ENCODE measurements around the gene HSD17B2. TPM values are rescaled to one million over a fixed set of nuclear protein-coding genes. Genes with fewer than 3 reads are reported as not detected.
"Not testable (repeated sequence)": the region's sequence is repeated elsewhere in the genome, so short reads cannot be mapped to it uniquely, and the experiment has no call there.

HSD17B2 gene
- polyA plus RNA-seq, 1 experiment: 0.60 TPM

DNA sequence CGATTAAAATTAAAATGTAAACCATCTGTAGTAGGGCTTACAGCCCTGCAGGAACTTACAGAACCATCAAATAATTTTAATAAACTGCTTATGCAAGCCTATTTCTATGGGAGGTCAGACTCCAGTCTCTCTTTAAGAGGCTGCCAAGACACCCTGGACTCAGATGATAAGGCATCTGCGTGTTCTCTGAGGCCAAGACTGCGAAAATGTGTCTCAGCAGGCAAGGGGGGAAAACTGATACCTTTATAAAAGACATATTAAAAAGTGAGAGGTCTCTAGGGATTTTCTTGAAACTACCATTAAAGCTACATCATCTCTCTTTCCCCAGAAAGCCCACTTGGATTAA lies 102.7 kb downstream of the HSD17B2 start:
- ChIA-PET CTCF (interaction anchor here (1.7 kb wide), 1 partner anchor 23 kb away, joined by 3 read pairs; no protein-coding TSS in a partner anchor), POLR2A (no interaction called here)
- TF ChIP-seq CTCF (IDR thresholded peaks at IDR 0.05; ENCODE audit: insufficient read depth, low read depth, low read length): no peak
- no peaks in the 10 kb centered on the region for H3K36me3 ChIP-seq (ENCODE audit: control insufficient read depth, insufficient read depth, low read length)
- H3K4me3 ChIP-seq (ENCODE audit: low read depth, low read length): no peak overlapping the region
- no peak for DNase-seq (ENCODE audit: low read depth)
- no peaks in the 10 kb centered on the region for H3K27me3 ChIP-seq (ENCODE audit: control insufficient read depth, insufficient read depth, low read length)

DNA sequence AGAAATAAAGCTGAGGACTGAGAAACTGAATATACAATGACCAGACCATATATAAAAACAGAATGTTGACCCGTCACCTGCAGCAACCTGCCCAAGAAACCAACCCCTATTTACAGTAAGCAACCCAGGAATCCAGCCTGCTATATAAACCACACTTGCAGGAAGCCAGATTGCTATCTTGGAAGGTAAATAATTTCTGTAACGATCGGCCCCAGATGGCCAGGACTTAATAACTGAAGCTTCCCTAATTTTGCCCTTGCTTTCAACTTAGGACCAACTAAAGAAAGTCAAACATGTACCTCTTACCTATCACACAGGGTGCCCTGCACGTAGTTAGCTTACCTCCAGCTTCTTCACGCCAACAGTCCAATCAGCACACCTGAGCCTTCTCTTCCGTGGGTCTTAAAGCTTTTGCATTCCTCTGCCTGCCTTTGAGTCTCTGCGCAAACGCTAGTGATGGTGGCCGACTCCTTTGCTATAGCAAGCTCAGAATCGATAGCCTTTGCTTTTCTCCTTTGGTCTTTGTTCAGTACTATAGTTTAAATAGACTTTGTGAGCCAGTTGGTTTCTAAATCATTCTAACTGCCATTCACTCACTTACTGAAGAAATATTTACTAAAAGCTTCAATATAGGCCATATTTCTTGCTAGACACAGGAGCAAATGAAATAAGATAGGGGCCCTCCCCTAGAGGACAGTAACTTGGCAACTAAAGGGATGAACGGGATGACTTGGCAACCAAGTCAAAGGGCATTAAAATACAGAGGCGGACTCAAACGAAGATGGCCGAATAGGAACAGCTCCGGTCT lies 103.6 kb downstream of the HSD17B2 start:
- no peak for TF ChIP-seq CTCF (IDR thresholded peaks at IDR 0.05; ENCODE audit: insufficient read depth, low read depth, low read length)
- Histone ChIP-seq H3K27me3 (ENCODE audit: control insufficient read depth, insufficient read depth, low read length) (no peaks in the 10 kb centered on the region), H3K4me3 (ENCODE audit: low read depth, low read length) (no peak overlapping the region), H3K36me3 (ENCODE audit: control insufficient read depth, insufficient read depth, low read length) (no peaks in the 10 kb centered on the region)
- ChIA-PET CTCF (interaction anchor here (0.9 kb wide), 1 partner anchor 195 kb away, joined by 3 read pairs; no protein-coding TSS in a partner anchor), POLR2A (no interaction called here)
- DNase-seq (ENCODE audit: low read depth): no peak

GRCh38 chr16:82139286-82139571 lies 104.2 kb downstream of the HSD17B2 start:
- DNase-seq (ENCODE audit: low read depth); H3K36me3 ChIP-seq (ENCODE audit: control insufficient read depth, insufficient read depth, low read length); POLR2A ChIA-PET; H3K27me3 ChIP-seq (ENCODE audit: control insufficient read depth, insufficient read depth, low read length); H3K4me3 ChIP-seq (ENCODE audit: low read depth, low read length): not testable (repeated sequence)
- CTCF ChIA-PET: interaction anchor here (0.9 kb wide), 1 partner anchor 196 kb away, joined by 3 read pairs; no protein-coding TSS in a partner anchor

GRCh38 chr16:82146556-82146955 lies 111.5 kb downstream of the HSD17B2 start:
- ChIA-PET POLR2A (no interaction called here), CTCF (no interaction called here)
- no peak for DNase-seq (ENCODE audit: low read depth)

GRCh38 chr16:82146957-82147356 lies 111.9 kb downstream of the HSD17B2 start:
- no peak overlapping the region for H3K4me3 ChIP-seq (ENCODE audit: low read depth, low read length)
- TF ChIP-seq CTCF (IDR thresholded peaks at IDR 0.05; ENCODE audit: insufficient read depth, low read depth, low read length): no peak
- CTCF ChIA-PET: no interaction called here
- POLR2A ChIA-PET: no interaction called here
- no peaks in the 10 kb centered on the region for H3K27me3 ChIP-seq (ENCODE audit: control insufficient read depth, insufficient read depth, low read length)
- DNase-seq (ENCODE audit: low read depth): no peak
- peaks cover 7% of the 10 kb centered on the region for H3K36me3 ChIP-seq (ENCODE audit: control insufficient read depth, insufficient read depth, low read length)

More at GRCh38 chr16:82146556-82146955, 111.5 kb downstream of the HSD17B2 start:
- Histone ChIP-seq H3K4me3 (ENCODE audit: low read depth, low read length) (no peak overlapping the region), H3K36me3 (ENCODE audit: control insufficient read depth, insufficient read depth, low read length) (peaks cover 7% of the 10 kb centered on the region), H3K27me3 (ENCODE audit: control insufficient read depth, insufficient read depth, low read length) (no peaks in the 10 kb centered on the region)
- TF ChIP-seq CTCF (IDR thresholded peaks at IDR 0.05; ENCODE audit: insufficient read depth, low read depth, low read length): no peak

DNA sequence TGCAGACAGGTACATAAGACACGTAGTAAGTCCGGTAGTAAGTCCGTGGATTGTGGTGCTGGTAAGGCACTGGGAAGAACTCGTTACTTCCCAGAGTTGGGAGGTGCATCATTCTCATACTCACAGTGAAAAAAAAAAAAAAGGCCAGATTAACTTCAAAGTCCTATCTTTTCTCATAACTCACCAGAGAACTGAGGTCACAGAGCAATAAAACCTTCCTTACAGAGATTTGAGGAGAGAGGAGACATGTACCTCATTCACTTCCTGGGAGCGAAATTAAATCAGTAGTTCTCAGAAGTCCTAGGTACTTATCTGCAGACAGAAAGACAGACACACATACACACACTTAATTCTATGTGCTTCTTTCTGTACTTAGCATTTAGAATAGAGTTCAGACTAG lies 112.5 kb downstream of the HSD17B2 start:
- no peak for TF ChIP-seq CTCF (IDR thresholded peaks at IDR 0.05; ENCODE audit: insufficient read depth, low read depth, low read length)
- Histone ChIP-seq H3K4me3 (ENCODE audit: low read depth, low read length) (no peak overlapping the region), H3K36me3 (ENCODE audit: control insufficient read depth, insufficient read depth, low read length) (peaks cover 7% of the 10 kb centered on the region), H3K27me3 (ENCODE audit: control insufficient read depth, insufficient read depth, low read length) (no peaks in the 10 kb centered on the region)
- DNase-seq (ENCODE audit: low read depth): no peak
- ChIA-PET POLR2A (no interaction called here), CTCF (no interaction called here)

Data from BJ (cell line).